Naive B cell (primary cell): ENCODE data around the gene PLA2G4A. TPM values are rescaled to one million over a fixed set of nuclear protein-coding genes. Genes with fewer than 3 reads are reported as not detected.

Experiments
- ATAC-seq, 2 donors: fragments of 150-1000 bp; cut with Tn5 transposase; 2 replicates each; pipeline ENCODE4 v1.10.0; 2021; ENCODE audit warnings: low read depth in 2 of 2, mild to moderate bottlenecking in 2 of 2, moderate library complexity in 2 of 2
- DNase-seq: peaks from one replicate; pipeline ENCODE4 v3.0.0; 2022
- H3K27ac Mint-ChIP-seq, 6 donors: one replicate each; pipeline ENCODE4 v1.8.0; 2020 to 2022; ENCODE audit warnings: mild to moderate bottlenecking in 6 of 6, mixed read lengths in 6 of 6, moderate library complexity in 5 of 6, inconsistent platforms in 2 of 6
- H3K27me3 Mint-ChIP-seq, 3 donors: one replicate each; pipeline ENCODE4 v1.8.0; 2021 to 2022; ENCODE audit warnings: mixed read lengths in 3 of 3, mild to moderate bottlenecking in 1 of 3
- H3K36me3 Mint-ChIP-seq, 2 donors: one replicate each; pipeline ENCODE4 v1.8.0; 2020 to 2022; ENCODE audit warnings: mixed read lengths in 2 of 2, inconsistent platforms in 1 of 2, mild to moderate bottlenecking in 1 of 2
- H3K4me1 Mint-ChIP-seq, 3 donors: one replicate each; pipeline ENCODE4 v1.8.0; 2020 to 2022; ENCODE audit warnings: mixed read lengths in 3 of 3, inconsistent platforms in 1 of 3, mild to moderate bottlenecking in 1 of 3, moderate library complexity in 1 of 3
- H3K4me3 Mint-ChIP-seq, 8 donors: one replicate each; pipeline ENCODE4 v1.8.0; 2020 to 2022; ENCODE audit warnings: mild to moderate bottlenecking in 8 of 8, mixed read lengths in 8 of 8, moderate library complexity in 8 of 8, inconsistent platforms in 2 of 8
- H3K9me3 Mint-ChIP-seq, 7 donors: one replicate each; pipeline ENCODE4 v1.8.0; 2020 to 2022; ENCODE audit warnings: mixed read lengths in 7 of 7, mild to moderate bottlenecking in 5 of 7, inconsistent platforms in 2 of 7, moderate library complexity in 1 of 7
- polyA plus RNA-seq, 6 donors: library from polyadenylated mRNA; unstranded; fragments of 300-500 nt; fragmentation: Illumina TruSeq; gene quantifications; one replicate each; pipeline ENCODE4 v1.2.3, GENCODE V29; 2021; ENCODE audit warnings: low read depth in 6 of 6

The PLA2G4A gene
- polyA plus RNA-seq, 6 donors from 2014 or later: 0.15 to 0.64 TPM; not detected in 4

DNA sequence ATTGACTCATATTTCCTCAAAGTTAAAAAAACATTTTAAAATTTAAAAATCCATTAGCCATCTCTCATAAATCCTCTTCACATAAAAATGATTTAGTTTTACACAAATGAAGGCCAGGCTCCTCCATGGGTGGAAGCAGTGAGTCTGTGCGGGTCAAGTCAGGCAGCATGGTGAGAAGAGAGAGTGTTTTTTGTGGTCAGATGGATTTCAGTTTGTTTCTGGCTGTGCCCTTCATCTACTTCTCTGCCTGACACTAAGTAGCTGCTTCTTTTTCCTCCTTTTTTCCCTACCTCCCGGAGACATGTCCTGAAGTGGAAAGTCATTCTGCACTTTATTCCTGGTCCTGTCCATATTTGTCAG, 10.3 kb downstream of the PLA2G4A start:
- ATAC-seq: no peak
- Mint-ChIP-seq H3K9me3 (no peaks in the 10 kb centered on the region), H3K27me3 (no peaks in the 10 kb centered on the region), H3K4me1 (no peaks in the 10 kb centered on the region), H3K27ac (peak overlapping the region in 1 of 6 donors; percentile 24), H3K4me3 (no peak overlapping the region), H3K36me3 (no peaks in the 10 kb centered on the region)
- no peak for DNase-seq

DNA sequence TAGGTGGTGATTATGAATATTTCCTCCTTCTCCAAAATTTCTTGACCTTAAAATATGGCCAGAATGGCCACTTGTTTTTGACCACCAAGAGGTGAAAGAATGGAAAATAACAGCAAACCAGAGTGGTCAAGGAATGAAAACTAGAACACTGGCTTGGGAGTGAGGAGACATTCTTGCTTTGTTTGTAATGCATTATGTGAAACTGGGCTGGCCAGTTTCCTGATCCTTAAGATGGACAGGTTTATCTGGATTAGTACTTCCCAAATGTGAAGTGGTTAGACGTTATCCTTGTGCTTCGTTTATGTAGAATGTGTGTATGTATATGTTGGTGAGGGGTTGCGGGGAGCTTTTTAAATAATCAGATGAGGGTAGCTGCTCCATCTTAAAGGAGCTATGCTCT, 12.8 kb downstream of the PLA2G4A start:
- Mint-ChIP-seq H3K27me3 (no peaks in the 10 kb centered on the region), H3K4me3 (no peak overlapping the region), H3K9me3 (no peaks in the 10 kb centered on the region), H3K36me3 (no peaks in the 10 kb centered on the region), H3K27ac (no peak overlapping the region), H3K4me1 (no peaks in the 10 kb centered on the region)
- DNase-seq (no peak), ATAC-seq (no peak)

DNA sequence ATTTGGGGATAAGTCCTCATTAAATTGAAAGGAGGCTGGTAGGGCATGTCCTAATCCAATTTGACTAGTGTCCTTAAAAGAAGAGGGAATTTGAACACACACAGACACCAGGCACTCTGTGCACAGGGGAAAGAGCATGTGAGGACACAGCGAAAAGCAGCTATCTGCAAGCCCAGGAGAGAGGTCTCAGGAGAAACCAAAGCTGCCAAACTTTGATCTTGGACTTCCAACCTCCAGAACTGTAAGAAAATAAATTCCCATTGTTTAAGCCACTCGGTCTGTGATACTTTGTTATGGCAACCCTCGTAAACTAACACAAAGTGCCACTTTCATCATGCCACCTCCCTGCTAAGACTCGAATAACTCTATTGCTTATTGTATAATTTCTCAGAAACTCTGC, 13.8 kb downstream of the PLA2G4A start:
- Mint-ChIP-seq H3K9me3 (no peaks in the 10 kb centered on the region), H3K4me3 (no peak overlapping the region), H3K36me3 (no peaks in the 10 kb centered on the region), H3K4me1 (no peaks in the 10 kb centered on the region), H3K27me3 (no peaks in the 10 kb centered on the region), H3K27ac (no peak overlapping the region)
- no peak for DNase-seq
- no peak for ATAC-seq

DNA sequence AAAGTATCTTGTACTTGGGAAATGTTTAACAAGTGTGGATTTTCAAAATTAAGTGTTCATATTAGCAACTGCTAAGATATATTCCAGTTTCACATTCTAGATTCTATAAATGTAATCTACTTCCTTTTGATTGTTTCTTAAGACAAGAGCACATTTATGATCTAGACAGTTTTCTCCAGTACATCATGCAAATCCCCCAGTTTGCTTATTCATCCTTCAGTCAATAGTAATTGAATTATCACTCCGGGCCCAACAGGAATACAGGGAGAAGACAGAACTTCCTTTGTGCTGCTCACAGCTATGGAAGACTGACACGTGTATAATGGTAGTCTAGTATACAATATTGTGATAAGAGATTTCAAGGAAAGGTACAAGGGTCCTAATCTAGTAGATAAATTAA, 14.5 kb downstream of the PLA2G4A start:
- H3K27ac Mint-ChIP-seq: peak overlapping the region in 1 of 6 donors; percentile 31
- no peaks in the 10 kb centered on the region for H3K27me3 Mint-ChIP-seq
- no peak overlapping the region for H3K4me3 Mint-ChIP-seq
- ATAC-seq (no peak), DNase-seq (no peak)
- H3K9me3 Mint-ChIP-seq: no peaks in the 10 kb centered on the region
- no peaks in the 10 kb centered on the region for H3K36me3 Mint-ChIP-seq
- no peaks in the 10 kb centered on the region for H3K4me1 Mint-ChIP-seq

DNA sequence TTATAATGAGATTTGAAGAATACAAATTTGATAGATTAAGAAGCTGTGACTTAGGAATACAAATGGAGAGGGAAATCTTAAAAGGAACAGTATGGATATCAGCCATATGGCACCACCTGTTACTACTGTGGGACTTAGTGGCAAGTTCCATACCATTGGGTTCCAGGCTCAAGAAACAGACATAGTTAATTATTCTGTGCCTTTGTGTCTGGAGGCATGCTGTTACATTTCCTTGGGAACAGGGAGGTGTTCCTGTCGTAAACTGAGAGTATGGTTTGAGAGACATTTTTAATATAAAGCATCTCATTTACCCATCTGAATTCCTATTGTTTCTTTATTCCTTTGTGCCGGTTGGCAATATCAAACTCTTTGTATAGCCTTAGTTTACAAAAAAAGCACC, 15.2 kb downstream of the PLA2G4A start:
- Mint-ChIP-seq H3K9me3 (no peaks in the 10 kb centered on the region), H3K36me3 (no peaks in the 10 kb centered on the region), H3K27ac (no peak overlapping the region), H3K4me1 (no peaks in the 10 kb centered on the region), H3K27me3 (no peaks in the 10 kb centered on the region), H3K4me3 (no peak overlapping the region)
- no peak for DNase-seq
- ATAC-seq: no peak

DNA sequence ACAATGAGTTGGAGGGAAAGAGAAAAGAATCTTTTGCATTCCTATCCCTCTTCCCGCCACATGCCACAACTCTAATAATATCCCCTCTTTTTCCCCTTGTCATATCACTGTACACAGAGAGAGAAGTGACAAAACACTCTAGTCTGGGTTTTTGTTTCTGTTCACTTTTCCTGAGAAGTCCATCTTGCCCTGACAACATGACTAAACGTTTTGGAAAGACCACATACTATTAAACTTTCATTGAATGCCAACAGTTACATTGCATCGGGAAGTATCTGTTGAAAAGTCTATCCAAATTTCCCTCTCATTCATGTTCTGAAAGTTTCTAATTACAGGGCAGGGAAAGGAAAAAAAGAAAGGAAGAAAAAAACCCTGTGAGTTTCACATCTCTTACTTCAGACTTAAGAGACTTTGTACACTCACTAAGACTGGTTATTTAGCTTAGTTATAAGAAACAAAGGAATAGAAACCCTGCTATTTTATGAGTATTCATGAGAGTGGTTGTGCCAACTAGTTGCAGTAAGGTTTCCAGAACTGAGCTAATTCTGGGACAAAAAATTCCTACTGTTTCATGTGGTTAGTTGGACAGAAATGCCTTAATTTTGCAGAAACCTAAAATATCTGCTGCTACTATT, 16.9 kb downstream of the PLA2G4A start:
- H3K36me3 Mint-ChIP-seq: no peaks in the 10 kb centered on the region
- H3K27me3 Mint-ChIP-seq: no peaks in the 10 kb centered on the region
- DNase-seq: no peak
- no peak overlapping the region for H3K4me3 Mint-ChIP-seq
- no peaks in the 10 kb centered on the region for H3K9me3 Mint-ChIP-seq
- no peak for ATAC-seq
- H3K4me1 Mint-ChIP-seq: peaks cover 4 to 6% (median 5%) of the 10 kb centered on the region in 3 donors
- no peak overlapping the region for H3K27ac Mint-ChIP-seq

DNA sequence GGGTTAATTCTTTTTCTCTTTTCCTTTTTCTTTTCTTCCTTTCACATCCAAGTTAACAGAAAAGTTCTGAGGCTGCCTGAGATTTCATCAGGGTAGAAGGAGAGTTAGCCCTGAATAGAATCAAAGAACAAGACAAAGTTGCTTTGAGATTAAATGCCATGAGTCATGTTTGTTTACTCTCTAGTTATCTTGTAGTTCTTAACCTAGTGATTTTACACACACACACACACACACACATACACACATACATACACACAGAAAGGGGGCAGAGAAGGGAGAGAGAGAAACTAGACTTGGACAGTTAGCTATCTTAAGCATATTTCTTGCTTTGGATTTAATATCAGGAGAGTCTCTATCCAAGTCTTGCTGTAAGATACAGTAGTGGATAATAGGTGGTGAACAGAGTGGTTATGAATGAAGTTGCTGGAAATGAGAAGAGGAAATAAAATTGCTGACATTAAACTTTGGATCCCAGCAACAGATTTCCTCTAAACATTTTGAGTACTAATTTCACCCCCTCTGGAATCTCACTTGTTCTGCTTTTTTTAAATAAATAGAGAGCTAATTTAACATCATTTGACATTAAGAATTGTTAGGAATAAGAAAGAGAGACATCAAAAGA, 19.9 kb downstream of the PLA2G4A start:
- Mint-ChIP-seq H3K9me3 (no peaks in the 10 kb centered on the region), H3K27ac (no peak overlapping the region), H3K4me1 (peaks cover 4 to 6% (median 5%) of the 10 kb centered on the region in 3 donors), H3K27me3 (no peaks in the 10 kb centered on the region), H3K4me3 (no peak overlapping the region), H3K36me3 (no peaks in the 10 kb centered on the region)
- ATAC-seq (no peak), DNase-seq (no peak)

DNA sequence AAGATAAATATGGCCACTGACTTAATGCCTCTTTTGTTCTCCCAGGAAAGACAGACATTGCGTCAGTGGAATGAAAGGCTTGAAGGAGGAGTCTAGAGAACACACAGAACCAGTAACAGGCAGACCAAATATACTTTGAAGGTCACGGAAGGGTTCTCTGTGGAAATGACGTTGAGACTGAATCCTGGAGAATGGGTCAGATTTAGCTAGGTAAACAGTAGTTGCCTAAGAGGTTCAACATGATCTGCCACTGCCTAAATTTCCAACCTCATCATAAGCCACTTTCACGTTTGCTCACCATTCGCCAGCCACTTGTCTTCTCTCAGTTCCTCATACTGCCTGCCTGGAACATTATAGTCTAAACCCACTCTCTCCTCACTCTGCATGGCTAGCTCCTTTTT, 20.5 kb downstream of the PLA2G4A start:
- Mint-ChIP-seq H3K9me3 (no peaks in the 10 kb centered on the region), H3K4me3 (no peak overlapping the region), H3K4me1 (peaks cover 4 to 6% (median 5%) of the 10 kb centered on the region in 3 donors), H3K27ac (peak overlapping the region in 1 of 6 donors; percentile 36), H3K36me3 (no peaks in the 10 kb centered on the region), H3K27me3 (no peaks in the 10 kb centered on the region)
- DNase-seq (no peak), ATAC-seq (peak in 1 of 2 donors; percentile 40)

DNA sequence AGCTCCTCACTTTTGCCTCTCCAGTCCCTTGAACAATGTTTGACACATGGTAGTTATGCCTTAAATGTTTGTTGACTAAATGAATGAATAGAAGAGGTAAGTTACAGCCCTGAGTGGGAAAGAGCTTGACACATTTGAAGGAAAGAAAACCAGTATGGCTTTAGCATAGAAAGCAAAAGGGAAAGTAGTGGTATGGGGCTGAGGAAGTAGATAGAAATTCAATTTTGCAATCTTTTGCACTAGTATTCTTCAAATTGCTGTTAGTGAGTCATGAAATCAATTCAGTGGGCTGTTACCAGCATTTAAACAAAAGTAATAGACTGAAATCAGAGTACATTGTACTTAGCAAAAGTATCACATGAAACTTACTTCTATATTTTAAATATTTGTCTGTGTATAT, 21.1 kb downstream of the PLA2G4A start:
- Mint-ChIP-seq H3K27me3 (no peaks in the 10 kb centered on the region), H3K36me3 (no peaks in the 10 kb centered on the region), H3K27ac (no peak overlapping the region), H3K4me1 (peaks cover 4 to 6% (median 5%) of the 10 kb centered on the region in 3 donors), H3K9me3 (no peaks in the 10 kb centered on the region), H3K4me3 (no peak overlapping the region)
- no peak for ATAC-seq
- DNase-seq: no peak

DNA sequence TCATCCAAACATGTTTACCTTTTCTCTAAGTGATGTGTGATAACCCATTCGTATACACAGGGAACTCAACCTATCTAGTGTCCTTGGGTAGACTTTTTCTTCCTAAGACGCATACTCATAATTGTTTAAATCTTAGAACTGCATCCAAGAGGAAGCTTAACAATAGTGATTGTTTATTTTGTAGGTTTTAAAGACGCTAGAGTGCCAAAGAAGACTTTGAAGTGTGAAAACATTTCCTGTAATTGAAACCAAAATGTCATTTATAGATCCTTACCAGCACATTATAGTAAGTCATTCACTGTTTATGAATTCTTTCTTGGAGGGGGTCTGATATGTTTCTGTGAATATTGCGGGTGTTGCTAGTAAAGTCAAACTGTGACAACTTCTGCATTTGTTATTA, 25.4 kb downstream of the PLA2G4A start:
- no peak for ATAC-seq
- no peak overlapping the region for H3K4me3 Mint-ChIP-seq
- peaks cover 4 to 6% (median 5%) of the 10 kb centered on the region in 3 donors for H3K4me1 Mint-ChIP-seq
- DNase-seq: no peak
- H3K36me3 Mint-ChIP-seq: no peaks in the 10 kb centered on the region
- H3K27me3 Mint-ChIP-seq: no peaks in the 10 kb centered on the region
- H3K27ac Mint-ChIP-seq: no peak overlapping the region
- H3K9me3 Mint-ChIP-seq: peaks cover 0 to 7% (median 4%) of the 10 kb centered on the region in 7 donors

DNA sequence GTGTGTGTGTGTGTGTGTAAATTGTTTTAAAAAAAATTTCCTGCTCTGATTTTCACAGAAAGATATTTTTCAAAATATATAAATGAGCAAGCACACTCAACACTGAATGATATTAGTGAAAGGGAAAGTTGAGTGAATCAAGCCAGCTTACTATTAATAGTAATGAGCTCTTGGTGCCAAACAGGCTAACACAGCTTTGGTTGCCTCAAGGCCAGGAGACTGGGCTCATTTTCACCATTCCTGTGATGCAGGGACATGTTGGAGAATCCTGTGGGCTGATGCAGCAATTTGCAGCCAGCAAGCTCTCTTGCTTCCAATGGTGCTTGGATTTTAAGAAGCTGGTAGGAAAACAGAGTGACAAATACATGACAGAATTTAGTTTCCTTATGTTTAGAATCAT, 30.2 kb downstream of the PLA2G4A start:
- Mint-ChIP-seq H3K4me3 (no peak overlapping the region), H3K27ac (no peak overlapping the region), H3K4me1 (no peaks in the 10 kb centered on the region), H3K9me3 (peaks cover 0 to 7% (median 4%) of the 10 kb centered on the region in 7 donors), H3K27me3 (no peaks in the 10 kb centered on the region), H3K36me3 (no peaks in the 10 kb centered on the region)
- DNase-seq: no peak
- no peak for ATAC-seq

DNA sequence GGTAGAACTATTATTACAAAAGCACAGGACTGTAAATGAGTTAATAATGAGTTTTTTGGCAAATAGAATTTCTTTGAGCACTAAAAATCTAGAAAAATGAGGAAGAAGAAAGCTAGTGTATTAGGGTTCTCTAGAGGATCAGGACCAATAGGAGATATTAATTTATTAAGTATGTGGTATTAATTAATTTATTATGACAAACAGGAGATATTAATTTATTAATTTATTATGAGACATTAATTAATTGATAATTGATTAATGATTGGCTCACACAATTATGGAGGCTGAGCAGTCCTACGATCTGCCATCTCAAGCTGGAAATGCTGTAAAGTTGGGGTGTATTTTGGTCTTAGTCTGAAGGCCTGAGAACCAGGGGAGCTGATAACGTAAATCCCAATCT, 31.2 kb downstream of the PLA2G4A start:
- Mint-ChIP-seq H3K4me3 (no peak overlapping the region), H3K27ac (no peak overlapping the region), H3K4me1 (no peaks in the 10 kb centered on the region), H3K27me3 (no peaks in the 10 kb centered on the region), H3K9me3 (peaks cover 0 to 7% (median 4%) of the 10 kb centered on the region in 7 donors), H3K36me3 (no peaks in the 10 kb centered on the region)
- no peak for DNase-seq
- no peak for ATAC-seq

DNA sequence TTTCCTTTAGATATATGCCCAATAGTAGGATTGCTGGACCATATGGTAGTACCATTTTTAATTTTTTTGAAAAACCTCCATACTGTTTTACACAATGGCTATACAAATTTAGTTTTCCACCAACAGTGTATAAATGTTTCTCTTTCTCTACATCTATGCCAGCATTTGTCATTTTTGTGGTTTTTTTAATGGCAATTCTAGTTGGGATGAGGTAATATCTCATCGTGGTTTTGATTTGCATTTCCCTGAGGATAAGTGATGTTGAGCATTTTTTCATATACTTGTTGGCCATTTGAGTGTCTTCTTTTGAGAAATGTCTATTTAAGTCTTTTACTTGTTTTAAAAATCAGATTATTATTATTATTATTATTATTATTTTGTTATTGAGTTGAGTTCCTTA, 35.5 kb downstream of the PLA2G4A start:
- Mint-ChIP-seq H3K9me3 (peaks cover 0 to 2% (median 0%) of the 10 kb centered on the region in 7 donors), H3K27ac (no peak overlapping the region), H3K4me3 (no peak overlapping the region), H3K36me3 (no peaks in the 10 kb centered on the region), H3K4me1 (peaks cover 0 to 2% (median 0%) of the 10 kb centered on the region in 3 donors), H3K27me3 (no peaks in the 10 kb centered on the region)
- ATAC-seq: no peak
- DNase-seq: no peak

DNA sequence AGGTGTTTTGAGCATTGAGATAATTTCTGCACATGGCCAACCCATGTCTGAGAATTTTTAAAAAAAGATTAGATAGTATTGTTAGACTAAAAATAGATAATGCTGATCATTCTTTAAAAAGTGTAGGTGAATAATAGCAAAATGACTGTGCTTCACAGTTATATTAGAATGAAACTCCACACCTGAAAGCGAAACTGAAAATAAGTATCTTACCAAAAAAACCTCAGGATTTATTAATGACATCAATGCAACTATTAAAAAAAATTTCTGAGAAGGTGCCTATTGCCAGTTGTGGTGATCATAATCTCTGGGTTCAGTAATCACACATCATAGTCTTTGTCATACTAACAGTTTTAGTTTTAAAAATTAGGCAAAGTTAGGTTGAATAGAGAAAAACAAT, 36.5 kb downstream of the PLA2G4A start:
- peak in 1 of 2 donors; percentile 23 for ATAC-seq
- Mint-ChIP-seq H3K27me3 (no peaks in the 10 kb centered on the region), H3K9me3 (peaks cover 0 to 2% (median 0%) of the 10 kb centered on the region in 7 donors), H3K4me3 (no peak overlapping the region), H3K4me1 (peaks cover 0 to 2% (median 0%) of the 10 kb centered on the region in 3 donors), H3K27ac (no peak overlapping the region), H3K36me3 (no peaks in the 10 kb centered on the region)
- DNase-seq: no peak
